Endodermal cell (in vitro differentiated cells): ENCODE data around the gene SLC25A22. TPM values are rescaled to one million over a fixed set of nuclear protein-coding genes. Genes with fewer than 3 reads are reported as not detected.

Experiments
- DNase-seq: peaks from one replicate; pipeline ENCODE4 v3.0.0-alpha.2; 2017
- H3K27ac ChIP-seq: 2 replicates; pipeline ENCODE4 v1.5.1; 2013; ENCODE audit warnings: mild to moderate bottlenecking, low read depth, low read length, moderate library complexity
- H3K27me3 ChIP-seq: 2 replicates; pipeline ENCODE4 v1.6.1; 2013; ENCODE audit warnings: mild to moderate bottlenecking, low read length, moderate library complexity; ENCODE audit not compliant: insufficient read depth, control insufficient read depth, poor library complexity, severe bottlenecking
- H3K36me3 ChIP-seq: 2 replicates; pipeline ENCODE4 v1.7.0; 2013; ENCODE audit warnings: mild to moderate bottlenecking, low read length, moderate library complexity; ENCODE audit not compliant: control insufficient read depth, insufficient read depth
- H3K4me1 ChIP-seq: one replicate; pipeline ENCODE4 v1.7.0; 2013; ENCODE audit warnings: low read length; ENCODE audit not compliant: control insufficient read depth, insufficient read depth
- H3K4me3 ChIP-seq: 2 replicates; pipeline ENCODE4 v1.5.1; 2013; ENCODE audit warnings: mild to moderate bottlenecking, low read length, moderate library complexity
- H3K9ac ChIP-seq: 2 replicates; pipeline ENCODE4 v1.6.1; 2013; ENCODE audit warnings: mild to moderate bottlenecking, low read length, moderate library complexity; ENCODE audit not compliant: poor library complexity, severe bottlenecking; ENCODE audit errors: extremely low read depth
- H3K9me3 ChIP-seq: 2 replicates; pipeline ENCODE4 v1.6.1; 2013; ENCODE audit warnings: mild to moderate bottlenecking, low read length, moderate library complexity; ENCODE audit not compliant: control insufficient read depth
- H3K27ac Mint-ChIP-seq: 2 replicates; pipeline ENCODE4 v1.8.0; 2020; ENCODE audit warnings: mixed read lengths
- H3K27me3 Mint-ChIP-seq: 2 replicates; pipeline ENCODE4 v1.8.0; 2021; ENCODE audit warnings: mild to moderate bottlenecking, mixed read lengths; ENCODE audit not compliant: insufficient read depth
- H3K36me3 Mint-ChIP-seq: 2 replicates; pipeline ENCODE4 v1.8.0; 2020; ENCODE audit warnings: low read depth, mixed read lengths
- H3K4me1 Mint-ChIP-seq: 2 replicates; pipeline ENCODE4 v1.8.0; 2020; ENCODE audit warnings: mixed read lengths
- H3K4me3 Mint-ChIP-seq: 2 replicates; pipeline ENCODE4 v1.8.0; 2020; ENCODE audit warnings: mild to moderate bottlenecking, moderate library complexity, mixed read lengths
- H3K9me3 Mint-ChIP-seq: 2 replicates; pipeline ENCODE4 v1.8.0; 2020; ENCODE audit warnings: mild to moderate bottlenecking, mixed read lengths
- WGBS, 2 experiments: methylation state at CpG; one replicate each; pipeline versions ENCODE4 v1.1.5 to v1.1.7; 2013; ENCODE audit warnings: missing lambda C conversion rate in 2 of 2, mixed read lengths in 1 of 2; ENCODE audit not compliant: insufficient coverage in 1 of 2, insufficient read length in 1 of 2; 5-methylcytosine and 5-hydroxymethylcytosine counted together
- total RNA-seq, 2 donors: library from RNA; stranded (reverse); fragmentation: NEBNext Ultra II Directional in 1 of 2; extraction: Animal tissue kit (Norgen Biotek cat#: 25700) in 1 of 2; gene quantifications; 2 replicates in 1 of 2; 3 replicates in 1 of 2; pipeline ENCODE4 v1.2.1, GENCODE V29; 2021
- TF ChIP-seq, protein P1 (sequence below): fragments of 200-600 bp; sonication (generic); conservative IDR thresholded peaks from 2 replicates; pipeline ENCODE4 v1.5.0; 2021; ENCODE audit warnings: antibody characterized with exemption, mild to moderate bottlenecking

Gene SLC25A22
- total RNA-seq, 2 donors from 2014 or later: 46.5 to 56.2 TPM

DNA sequence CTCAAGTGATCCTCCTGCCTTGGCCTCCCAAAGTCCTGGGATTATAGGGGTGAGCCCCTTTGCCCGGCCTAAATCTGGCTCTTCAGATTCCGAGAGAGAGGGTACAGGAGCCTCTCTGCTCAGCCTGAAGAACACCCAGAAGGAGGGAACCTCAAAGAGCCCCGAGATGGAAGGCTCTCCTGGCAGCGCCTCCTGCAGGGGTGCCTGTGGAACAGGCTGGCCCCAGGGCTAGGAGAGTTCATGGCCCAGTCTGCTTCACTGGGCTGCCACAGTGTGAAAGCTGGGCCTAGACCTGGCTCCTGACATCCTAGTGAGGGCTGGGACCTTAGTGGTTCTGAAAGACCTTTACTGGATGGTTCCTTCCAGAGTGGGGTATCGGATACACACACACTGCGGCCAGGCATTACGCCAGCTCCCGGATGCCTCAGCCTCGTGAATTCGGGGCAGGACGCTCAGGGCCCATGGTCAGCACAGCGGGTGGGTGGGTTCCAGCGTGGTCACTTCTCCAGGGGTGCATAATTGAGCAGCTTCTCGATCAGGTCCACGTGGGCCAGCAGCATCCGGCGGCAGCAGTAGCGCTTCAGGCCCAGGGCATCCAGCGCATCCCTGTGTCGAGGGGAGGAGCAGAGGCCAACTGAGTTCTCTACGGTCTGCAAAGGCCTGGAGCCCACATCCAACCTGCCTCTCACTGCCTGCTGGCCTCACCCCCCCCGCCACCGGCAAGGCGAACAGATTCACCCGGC lies 42.0 kb upstream of the SLC25A22 start:
- peak overlapping the region; percentile 78 for H3K4me3 Mint-ChIP-seq
- H3K9me3 Mint-ChIP-seq: no peaks in the 10 kb centered on the region
- H3K9ac ChIP-seq: no peak overlapping the region
- H3K9me3 ChIP-seq: no peaks in the 10 kb centered on the region
- H3K27me3 Mint-ChIP-seq: no peaks in the 10 kb centered on the region
- no peaks in the 10 kb centered on the region for H3K27me3 ChIP-seq
- DNase-seq: no peak
- H3K36me3 Mint-ChIP-seq: peaks cover 32% of the 10 kb centered on the region
- peaks cover 3% of the 10 kb centered on the region for H3K4me1 ChIP-seq
- H3K27ac Mint-ChIP-seq: no peak overlapping the region
- WGBS, 2 experiments: 89 to 96% methylated on average over 23 to 25 of the region's 25 CpGs
- H3K36me3 ChIP-seq: peaks cover 49% of the 10 kb centered on the region
- H3K4me1 Mint-ChIP-seq: peaks cover 13% of the 10 kb centered on the region
- TF ChIP-seq, protein P1, sequence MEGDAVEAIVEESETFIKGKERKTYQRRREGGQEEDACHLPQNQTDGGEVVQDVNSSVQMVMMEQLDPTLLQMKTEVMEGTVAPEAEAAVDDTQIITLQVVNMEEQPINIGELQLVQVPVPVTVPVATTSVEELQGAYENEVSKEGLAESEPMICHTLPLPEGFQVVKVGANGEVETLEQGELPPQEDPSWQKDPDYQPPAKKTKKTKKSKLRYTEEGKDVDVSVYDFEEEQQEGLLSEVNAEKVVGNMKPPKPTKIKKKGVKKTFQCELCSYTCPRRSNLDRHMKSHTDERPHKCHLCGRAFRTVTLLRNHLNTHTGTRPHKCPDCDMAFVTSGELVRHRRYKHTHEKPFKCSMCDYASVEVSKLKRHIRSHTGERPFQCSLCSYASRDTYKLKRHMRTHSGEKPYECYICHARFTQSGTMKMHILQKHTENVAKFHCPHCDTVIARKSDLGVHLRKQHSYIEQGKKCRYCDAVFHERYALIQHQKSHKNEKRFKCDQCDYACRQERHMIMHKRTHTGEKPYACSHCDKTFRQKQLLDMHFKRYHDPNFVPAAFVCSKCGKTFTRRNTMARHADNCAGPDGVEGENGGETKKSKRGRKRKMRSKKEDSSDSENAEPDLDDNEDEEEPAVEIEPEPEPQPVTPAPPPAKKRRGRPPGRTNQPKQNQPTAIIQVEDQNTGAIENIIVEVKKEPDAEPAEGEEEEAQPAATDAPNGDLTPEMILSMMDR: peak; percentile 64
- no peak overlapping the region for H3K4me3 ChIP-seq
- no peak overlapping the region for H3K27ac ChIP-seq

DNA sequence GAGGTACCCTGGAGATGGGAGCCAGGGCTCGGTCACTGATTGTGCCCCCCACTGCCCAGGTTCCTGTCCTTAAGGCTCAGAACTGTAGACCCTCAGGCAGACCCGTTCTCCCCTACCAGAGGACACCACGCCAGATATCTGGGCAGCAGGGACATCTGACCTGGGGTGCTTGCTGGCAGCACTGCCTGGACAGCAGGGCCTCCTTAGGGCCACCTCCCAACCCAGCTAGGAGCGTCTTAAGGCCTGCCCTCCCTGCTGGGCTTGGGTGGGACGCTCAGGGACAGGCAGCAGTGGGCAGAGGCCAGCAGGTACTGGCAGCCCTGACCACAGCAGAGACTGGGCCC lies 41.2 kb upstream of the SLC25A22 start:
- no peak overlapping the region for H3K9ac ChIP-seq
- peaks cover 32% of the 10 kb centered on the region for H3K36me3 Mint-ChIP-seq
- H3K4me3 ChIP-seq: no peak overlapping the region

DNA sequence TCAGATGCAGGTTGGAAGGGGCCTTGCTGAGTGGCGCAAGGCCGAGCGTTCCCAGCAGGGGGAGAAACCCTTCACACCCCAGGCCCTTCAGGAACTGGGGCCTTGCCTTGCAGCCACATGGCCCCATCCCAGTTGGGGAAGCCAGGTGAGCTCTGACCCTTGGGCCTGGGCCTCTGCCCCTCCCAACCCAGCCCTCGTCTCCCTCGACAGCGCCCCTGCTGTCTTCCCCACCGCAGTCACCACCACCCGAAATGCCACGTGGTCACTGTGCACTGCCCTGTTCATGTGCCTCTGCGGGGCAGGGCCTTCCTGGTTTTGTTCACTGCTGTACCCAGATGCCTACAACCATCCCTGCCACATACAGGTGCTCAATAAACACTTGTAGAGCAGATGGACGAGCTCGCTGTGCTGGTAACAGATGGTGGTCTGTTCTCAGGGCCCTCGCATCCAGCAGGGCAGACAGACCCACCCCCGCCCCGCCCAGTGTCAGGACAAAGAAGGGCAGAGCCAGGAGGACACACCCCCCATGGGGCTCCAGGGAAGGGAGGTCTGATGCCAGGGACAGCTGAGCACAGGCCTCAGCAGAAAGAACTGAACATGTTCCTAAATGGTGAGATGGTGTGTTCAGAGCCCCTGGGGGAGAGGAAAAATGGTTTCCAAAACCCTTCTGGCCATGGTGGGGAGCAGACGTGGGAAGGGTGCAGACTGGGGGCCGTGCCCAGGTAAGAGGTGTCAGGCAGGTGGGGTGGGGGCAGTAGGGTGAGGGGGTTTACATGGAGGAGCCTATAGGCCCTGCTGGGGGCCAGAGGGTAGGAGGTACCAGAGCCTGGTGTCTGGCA lies 40.6 kb upstream of the SLC25A22 start:
- Histone ChIP-seq H3K9me3 (no peaks in the 10 kb centered on the region), H3K4me3 (no peak overlapping the region), H3K36me3 (peaks cover 49% of the 10 kb centered on the region), H3K4me1 (peaks cover 2% of the 10 kb centered on the region), H3K27ac (no peak overlapping the region), H3K9ac (no peak overlapping the region), H3K27me3 (no peaks in the 10 kb centered on the region)
- H3K9me3 Mint-ChIP-seq: no peaks in the 10 kb centered on the region
- WGBS, 2 experiments: 81% methylated on average over 11 to 17 of the region's 17 CpGs
- H3K4me3 Mint-ChIP-seq: no peak overlapping the region
- peak; percentile 78 for DNase-seq
- no peak overlapping the region for H3K27ac Mint-ChIP-seq
- H3K36me3 Mint-ChIP-seq: peaks cover 32% of the 10 kb centered on the region
- H3K4me1 Mint-ChIP-seq: peaks cover 10% of the 10 kb centered on the region
- TF ChIP-seq, protein P1: peak; percentile 65
- H3K27me3 Mint-ChIP-seq: no peaks in the 10 kb centered on the region

More for the DNA sequence above, 41.2 kb upstream of the SLC25A22 start:
- Histone ChIP-seq H3K4me1 (peaks cover 2% of the 10 kb centered on the region), H3K36me3 (peaks cover 49% of the 10 kb centered on the region), H3K27ac (no peak overlapping the region), H3K27me3 (no peaks in the 10 kb centered on the region), H3K9me3 (no peaks in the 10 kb centered on the region)
- TF ChIP-seq, protein P1: no peak
- 96 to 100% methylated on average over 3 to 5 of the region's 5 CpGs for WGBS, 2 experiments
- no peak for DNase-seq
- Mint-ChIP-seq H3K27ac (no peak overlapping the region), H3K27me3 (no peaks in the 10 kb centered on the region), H3K4me1 (peaks cover 10% of the 10 kb centered on the region), H3K9me3 (no peaks in the 10 kb centered on the region), H3K4me3 (no peak overlapping the region)
